Suprapubic skin (tissue), 4 donors: Measurements from ENCODE around the gene ADSS2. TPM values are rescaled to one million over a fixed set of nuclear protein-coding genes. Genes with fewer than 3 reads are reported as not detected.
"Not testable (repeated sequence)": the region's sequence is repeated elsewhere in the genome, so short reads cannot be mapped to it uniquely, and the experiment has no call there.

Source experiments
- DNase-seq, 2 donors: peaks; one replicate each; pipeline ENCODE4 v3.0.0-alpha.2; 2019; ENCODE audit warnings: low spot score in 2 of 2
- H3K27ac ChIP-seq: fragments of 200-600 bp; sonication (generic); one replicate; pipeline ENCODE4 v1.5.1; 2019
- H3K27me3 ChIP-seq: fragments of 200-600 bp; sonication (generic); one replicate; pipeline ENCODE4 v1.5.1; 2019
- H3K36me3 ChIP-seq: fragments of 200-600 bp; sonication (generic); one replicate; pipeline ENCODE4 v1.5.1; 2019
- H3K4me1 ChIP-seq: fragments of 200-600 bp; sonication (generic); one replicate; pipeline ENCODE4 v1.5.1; 2019
- H3K4me3 ChIP-seq: fragments of 200-600 bp; sonication (generic); one replicate; pipeline ENCODE4 v1.5.1; 2019; ENCODE audit warnings: mild to moderate bottlenecking
- H3K9me3 ChIP-seq: fragments of 200-600 bp; sonication (generic); one replicate; pipeline ENCODE4 v1.5.1; 2019
- EP300 ChIP-seq: sonication (generic); formaldehyde crosslinking; IDR thresholded peaks from one replicate; pipeline ENCODE4 v1.6.1; 2017; ENCODE audit warnings: antibody characterized with exemption
- POLR2A ChIP-seq, 2 donors: fragments of 450-650 bp; IDR thresholded peaks; one replicate each; pipeline ENCODE4 v1.6.1; 2017; ENCODE audit warnings: antibody characterized with exemption in 2 of 2, mild to moderate bottlenecking in 2 of 2, moderate library complexity in 2 of 2
- POLR2AphosphoS5 ChIP-seq, 3 donors: sonication (generic); formaldehyde crosslinking; IDR thresholded peaks; one replicate each; pipeline ENCODE4 v1.6.1; 2017; ENCODE audit warnings: antibody characterized with exemption in 3 of 3
- WGBS: methylation state at CpG from one replicate; pipeline ENCODE4 v1.1.5; 2018; 5-methylcytosine and 5-hydroxymethylcytosine counted together
- total RNA-seq, 4 donors: library from RNA; depleted of rRNA; stranded (reverse); fragments of >200 nt; gene quantifications; one replicate each; pipeline ENCODE4 v1.1.0, GENCODE V29; 2016
- TF ChIP-seq, protein P1 (sequence below), 2 donors: fragments of 200-600 bp in 1 of 2; fragments of 450-650 bp in 1 of 2; sonication (generic) in 1 of 2; IDR thresholded peaks; one replicate each; pipeline ENCODE4 v1.5.1; 2016 to 2019; ENCODE audit warnings: antibody characterized with exemption in 2 of 2, mild to moderate bottlenecking in 1 of 2, moderate library complexity in 1 of 2

ADSS2 gene
- total RNA-seq, 4 donors from 2014 or later, result 39.8 to 65.3 (median 52.1) TPM

DNA sequence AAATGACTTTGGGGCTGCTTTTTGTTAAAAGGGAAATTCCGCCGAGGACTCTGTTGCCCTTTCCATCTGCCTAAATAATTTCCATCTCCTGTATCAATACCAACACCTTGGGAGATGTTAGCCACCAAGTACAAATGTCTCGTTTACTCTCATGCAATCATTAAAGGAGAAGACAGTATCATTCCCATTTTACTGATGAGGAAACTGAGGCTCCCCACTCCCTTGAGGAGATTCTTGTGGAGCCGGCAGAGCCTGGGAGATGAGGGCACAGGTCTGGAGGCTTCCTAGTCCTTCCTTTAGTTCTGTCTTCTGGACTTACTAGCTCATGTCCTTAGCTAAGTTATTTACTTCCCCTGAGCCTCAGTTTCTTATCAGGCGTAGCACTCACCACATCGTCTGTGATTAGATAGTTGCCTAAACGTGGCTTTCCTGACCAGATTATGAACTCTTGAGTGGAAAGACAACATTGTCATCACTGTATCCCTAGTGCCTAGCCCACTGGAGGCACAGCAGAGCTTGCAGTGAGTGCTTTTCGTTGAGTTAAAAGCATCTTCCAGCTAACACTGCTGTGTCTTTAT lies 81.6 kb downstream of the ADSS2 start:
- Histone ChIP-seq H3K9me3 (no peaks in the 10 kb centered on the region), H3K27ac (peak overlapping the region; percentile 78), H3K4me1 (peaks cover 23% of the 10 kb centered on the region), H3K4me3 (no peak overlapping the region), H3K27me3 (no peaks in the 10 kb centered on the region), H3K36me3 (no peaks in the 10 kb centered on the region)
- DNase-seq, result no peak
- no peak for TF ChIP-seq EP300
- no peak for TF ChIP-seq POLR2A (IDR thresholded peaks at IDR 0.05)
- TF ChIP-seq, protein P1, sequence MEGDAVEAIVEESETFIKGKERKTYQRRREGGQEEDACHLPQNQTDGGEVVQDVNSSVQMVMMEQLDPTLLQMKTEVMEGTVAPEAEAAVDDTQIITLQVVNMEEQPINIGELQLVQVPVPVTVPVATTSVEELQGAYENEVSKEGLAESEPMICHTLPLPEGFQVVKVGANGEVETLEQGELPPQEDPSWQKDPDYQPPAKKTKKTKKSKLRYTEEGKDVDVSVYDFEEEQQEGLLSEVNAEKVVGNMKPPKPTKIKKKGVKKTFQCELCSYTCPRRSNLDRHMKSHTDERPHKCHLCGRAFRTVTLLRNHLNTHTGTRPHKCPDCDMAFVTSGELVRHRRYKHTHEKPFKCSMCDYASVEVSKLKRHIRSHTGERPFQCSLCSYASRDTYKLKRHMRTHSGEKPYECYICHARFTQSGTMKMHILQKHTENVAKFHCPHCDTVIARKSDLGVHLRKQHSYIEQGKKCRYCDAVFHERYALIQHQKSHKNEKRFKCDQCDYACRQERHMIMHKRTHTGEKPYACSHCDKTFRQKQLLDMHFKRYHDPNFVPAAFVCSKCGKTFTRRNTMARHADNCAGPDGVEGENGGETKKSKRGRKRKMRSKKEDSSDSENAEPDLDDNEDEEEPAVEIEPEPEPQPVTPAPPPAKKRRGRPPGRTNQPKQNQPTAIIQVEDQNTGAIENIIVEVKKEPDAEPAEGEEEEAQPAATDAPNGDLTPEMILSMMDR (IDR thresholded peaks at IDR 0.05), result no peak
- no peak for TF ChIP-seq POLR2AphosphoS5 (IDR thresholded peaks at IDR 0.05)
- 75% methylated on average over 8 of the region's 8 CpGs for WGBS

DNA sequence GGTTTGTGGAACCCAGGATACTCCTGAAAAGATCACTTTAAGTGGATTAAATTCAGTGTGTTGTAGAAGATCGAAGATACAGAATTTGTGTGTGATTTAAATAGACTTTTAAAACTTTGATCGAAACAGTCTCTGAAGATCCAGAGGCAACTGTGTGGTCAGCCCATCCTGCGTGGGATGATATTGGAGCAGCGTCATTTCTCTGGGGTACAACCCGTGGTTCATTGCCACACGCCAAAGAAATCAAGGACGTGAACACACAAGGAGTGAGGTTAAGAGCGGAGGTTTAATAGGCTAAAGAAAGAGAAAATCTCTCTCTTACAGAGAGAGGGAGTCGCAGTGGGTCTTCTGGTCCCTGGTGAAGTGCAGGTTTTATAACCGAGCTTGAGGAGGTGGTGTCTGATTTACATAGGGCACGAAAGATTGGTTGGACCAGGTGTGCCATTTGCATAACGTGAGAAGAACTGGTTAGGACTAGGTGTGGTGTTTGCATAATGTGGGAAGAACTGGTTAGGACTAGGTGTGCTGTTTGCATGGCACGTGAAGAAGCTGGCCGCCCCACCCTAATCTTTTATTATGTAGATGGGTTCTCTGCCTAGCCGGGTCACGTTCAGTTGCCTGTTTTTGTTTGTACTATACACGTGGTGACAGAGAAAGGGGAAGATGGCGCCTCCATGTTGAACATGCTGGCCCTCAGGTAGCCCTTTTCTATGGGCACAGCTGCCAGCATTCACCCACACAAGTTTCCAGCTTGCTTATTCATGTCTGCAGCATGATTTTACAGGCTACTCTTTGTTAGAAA lies 82.3 kb downstream of the ADSS2 start:
- peak overlapping the region; percentile 78 for H3K27ac ChIP-seq
- 73% methylated on average over 18 of the region's 18 CpGs for WGBS
- H3K4me3 ChIP-seq, result no peak overlapping the region
- H3K9me3 ChIP-seq, result no peaks in the 10 kb centered on the region
- no peaks in the 10 kb centered on the region for H3K36me3 ChIP-seq
- no peaks in the 10 kb centered on the region for H3K27me3 ChIP-seq
- peaks cover 23% of the 10 kb centered on the region for H3K4me1 ChIP-seq
- TF ChIP-seq POLR2AphosphoS5 (IDR thresholded peaks at IDR 0.05) (peak in 1 of 3 donors; percentile 37), POLR2A (IDR thresholded peaks at IDR 0.05) (no peak), EP300 (no peak)
- TF ChIP-seq, protein P1 (IDR thresholded peaks at IDR 0.05), result no peak
- no peak for DNase-seq

DNA sequence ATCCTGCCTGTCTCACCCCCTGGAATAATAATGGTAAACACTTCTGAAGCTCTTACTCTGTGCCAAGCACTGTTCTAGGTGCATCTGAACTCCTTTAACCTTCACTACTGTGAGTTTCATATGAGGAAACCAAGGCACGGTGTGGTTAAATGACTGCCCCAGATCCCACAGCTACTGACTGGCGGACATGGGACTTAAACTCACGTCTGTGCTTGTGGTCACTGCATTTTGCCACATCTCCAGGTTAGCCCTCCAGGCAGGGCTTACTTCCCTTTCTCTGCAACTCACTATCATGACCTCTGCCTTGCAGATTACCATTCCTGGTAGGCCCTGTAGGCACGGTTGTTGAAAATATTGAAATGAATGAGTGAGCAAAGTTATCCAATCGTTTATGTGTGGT lies 83.4 kb downstream of the ADSS2 start:
- H3K4me1 ChIP-seq, result peaks cover 23% of the 10 kb centered on the region
- H3K36me3 ChIP-seq, result no peaks in the 10 kb centered on the region
- 85% methylated on average over 5 of the region's 5 CpGs for WGBS
- H3K27me3 ChIP-seq, result no peaks in the 10 kb centered on the region
- no peak overlapping the region for H3K27ac ChIP-seq
- no peaks in the 10 kb centered on the region for H3K9me3 ChIP-seq
- TF ChIP-seq, protein P1 (IDR thresholded peaks at IDR 0.05), result no peak
- TF ChIP-seq EP300 (no peak), POLR2A (IDR thresholded peaks at IDR 0.05) (no peak), POLR2AphosphoS5 (IDR thresholded peaks at IDR 0.05) (no peak)
- no peak overlapping the region for H3K4me3 ChIP-seq
- no peak for DNase-seq

DNA sequence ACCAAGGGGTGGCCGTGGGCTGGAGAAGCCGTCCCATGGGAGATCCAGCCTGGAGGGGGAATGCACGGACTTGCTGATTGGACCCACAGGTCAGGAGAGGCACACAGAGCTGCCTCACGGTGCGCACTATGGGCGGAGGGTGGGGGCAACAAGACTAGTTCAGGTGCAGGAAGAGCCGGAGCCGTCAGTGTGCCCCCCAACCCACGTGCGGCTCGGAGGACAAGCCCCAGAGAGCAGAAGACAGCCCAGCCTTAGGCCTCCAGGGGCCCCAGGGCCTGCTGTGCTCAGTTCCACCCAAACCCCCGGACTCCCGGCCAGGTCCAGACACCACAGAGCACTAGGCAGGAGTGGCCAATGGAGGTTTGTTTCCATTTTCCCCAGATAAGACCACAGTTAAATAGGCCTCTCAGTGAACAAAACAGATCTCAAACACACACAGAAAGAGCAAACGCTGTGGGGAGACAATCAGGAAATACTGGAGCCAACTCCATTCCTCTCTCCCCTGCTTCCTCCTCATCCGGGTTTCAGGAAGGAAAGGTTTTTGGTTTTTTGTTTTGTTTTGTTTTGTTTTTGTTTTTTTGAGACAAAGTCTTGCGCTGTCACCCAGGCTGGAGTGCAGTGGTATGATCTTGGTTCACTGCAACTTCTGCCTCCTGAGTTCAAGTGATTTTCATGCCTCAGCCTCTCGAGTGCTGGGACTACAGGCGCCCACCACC lies 84.2 kb downstream of the ADSS2 start:
- Histone ChIP-seq H3K36me3 (no peaks in the 10 kb centered on the region), H3K4me1 (peaks cover 23% of the 10 kb centered on the region), H3K27ac (no peak overlapping the region), H3K9me3 (no peaks in the 10 kb centered on the region), H3K4me3 (no peak overlapping the region), H3K27me3 (no peaks in the 10 kb centered on the region)
- 86% methylated on average over 16 of the region's 18 CpGs for WGBS
- DNase-seq, result no peak
- TF ChIP-seq POLR2AphosphoS5 (IDR thresholded peaks at IDR 0.05) (no peak), EP300 (no peak), POLR2A (IDR thresholded peaks at IDR 0.05) (no peak)
- TF ChIP-seq, protein P1 (IDR thresholded peaks at IDR 0.05), result no peak

DNA sequence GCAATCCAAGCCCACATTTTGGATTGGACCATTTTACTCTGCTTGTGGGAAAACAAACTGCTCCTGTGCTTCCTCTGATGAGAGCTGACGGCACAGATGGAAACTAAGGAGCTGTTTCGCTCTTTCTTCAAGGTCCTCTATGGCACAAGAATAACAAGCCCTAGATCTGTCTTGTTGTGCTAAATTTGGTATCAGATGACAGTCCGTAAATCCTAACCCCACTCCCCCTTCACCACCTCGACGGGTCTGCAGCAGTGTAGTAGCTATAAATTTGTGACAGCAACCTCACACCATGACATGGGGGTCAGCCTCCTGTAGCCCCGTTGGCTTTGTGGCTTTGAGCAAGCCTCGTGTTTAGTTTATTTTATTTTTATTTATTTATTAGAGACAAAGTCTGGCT lies 85.9 kb downstream of the ADSS2 start:
- no peaks in the 10 kb centered on the region for H3K9me3 ChIP-seq
- no peak overlapping the region for H3K4me3 ChIP-seq
- no peaks in the 10 kb centered on the region for H3K36me3 ChIP-seq
- H3K27ac ChIP-seq, result no peak overlapping the region
- DNase-seq, result no peak
- peaks cover 13% of the 10 kb centered on the region for H3K4me1 ChIP-seq
- TF ChIP-seq POLR2AphosphoS5 (IDR thresholded peaks at IDR 0.05) (no peak), POLR2A (IDR thresholded peaks at IDR 0.05) (no peak), EP300 (no peak)
- TF ChIP-seq, protein P1 (IDR thresholded peaks at IDR 0.05), result no peak
- WGBS, result 59% methylated on average over 7 of the region's 7 CpGs
- H3K27me3 ChIP-seq, result no peaks in the 10 kb centered on the region

DNA sequence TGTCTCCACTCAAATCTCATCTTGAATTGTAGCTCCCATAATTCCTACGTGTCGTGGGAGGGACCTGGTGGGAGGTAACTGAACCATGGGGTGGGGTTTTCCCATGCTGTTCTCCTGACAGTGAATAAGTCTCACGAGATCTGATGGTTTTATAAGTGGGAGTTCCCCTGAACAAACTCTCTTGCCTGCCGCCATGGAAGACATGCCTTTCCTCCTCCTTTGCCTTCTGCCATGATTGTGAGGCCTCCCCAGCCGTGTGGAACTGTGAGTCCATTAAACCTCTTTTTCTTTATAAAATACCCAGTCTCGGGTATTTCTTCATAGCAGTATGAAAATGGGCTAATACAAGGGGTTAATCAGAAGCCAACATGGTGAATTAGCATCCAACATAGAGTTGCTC lies 86.4 kb downstream of the ADSS2 start:
- not testable (repeated sequence) for DNase-seq, H3K27me3 ChIP-seq, H3K4me3 ChIP-seq, H3K9me3 ChIP-seq, H3K36me3 ChIP-seq, H3K27ac ChIP-seq, H3K4me1 ChIP-seq
- 79% methylated on average over 6 of the region's 6 CpGs for WGBS
